Measurements from ENCODE around the gene IQSEC1.

Gene IQSEC1

GRCh38 chr3:12943124-12944021, 129.9 kb downstream of the IQSEC1 start:
- TF ChIP-seq, protein P1, sequence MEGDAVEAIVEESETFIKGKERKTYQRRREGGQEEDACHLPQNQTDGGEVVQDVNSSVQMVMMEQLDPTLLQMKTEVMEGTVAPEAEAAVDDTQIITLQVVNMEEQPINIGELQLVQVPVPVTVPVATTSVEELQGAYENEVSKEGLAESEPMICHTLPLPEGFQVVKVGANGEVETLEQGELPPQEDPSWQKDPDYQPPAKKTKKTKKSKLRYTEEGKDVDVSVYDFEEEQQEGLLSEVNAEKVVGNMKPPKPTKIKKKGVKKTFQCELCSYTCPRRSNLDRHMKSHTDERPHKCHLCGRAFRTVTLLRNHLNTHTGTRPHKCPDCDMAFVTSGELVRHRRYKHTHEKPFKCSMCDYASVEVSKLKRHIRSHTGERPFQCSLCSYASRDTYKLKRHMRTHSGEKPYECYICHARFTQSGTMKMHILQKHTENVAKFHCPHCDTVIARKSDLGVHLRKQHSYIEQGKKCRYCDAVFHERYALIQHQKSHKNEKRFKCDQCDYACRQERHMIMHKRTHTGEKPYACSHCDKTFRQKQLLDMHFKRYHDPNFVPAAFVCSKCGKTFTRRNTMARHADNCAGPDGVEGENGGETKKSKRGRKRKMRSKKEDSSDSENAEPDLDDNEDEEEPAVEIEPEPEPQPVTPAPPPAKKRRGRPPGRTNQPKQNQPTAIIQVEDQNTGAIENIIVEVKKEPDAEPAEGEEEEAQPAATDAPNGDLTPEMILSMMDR (IDR thresholded peaks at IDR 0.05; ENCODE audit: low read depth, low read length), result no peak
- no peak for TF ChIP-seq MYC (IDR thresholded peaks at IDR 0.05; ENCODE audit: low read depth, low read length)
- TF ChIP-seq, protein P2, sequence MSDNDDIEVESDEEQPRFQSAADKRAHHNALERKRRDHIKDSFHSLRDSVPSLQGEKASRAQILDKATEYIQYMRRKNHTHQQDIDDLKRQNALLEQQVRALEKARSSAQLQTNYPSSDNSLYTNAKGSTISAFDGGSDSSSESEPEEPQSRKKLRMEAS (IDR thresholded peaks at IDR 0.05; ENCODE audit: low read depth, low read length), result no peak
- no peak for TF ChIP-seq POLR2A (IDR thresholded peaks at IDR 0.05; ENCODE audit: extremely low read depth, insufficient read length)
- H3K4me3 ChIP-seq (ENCODE audit: low read depth, low read length), result no peak overlapping the region
- DNase-seq (ENCODE audit: low read depth), result no peak

DNA sequence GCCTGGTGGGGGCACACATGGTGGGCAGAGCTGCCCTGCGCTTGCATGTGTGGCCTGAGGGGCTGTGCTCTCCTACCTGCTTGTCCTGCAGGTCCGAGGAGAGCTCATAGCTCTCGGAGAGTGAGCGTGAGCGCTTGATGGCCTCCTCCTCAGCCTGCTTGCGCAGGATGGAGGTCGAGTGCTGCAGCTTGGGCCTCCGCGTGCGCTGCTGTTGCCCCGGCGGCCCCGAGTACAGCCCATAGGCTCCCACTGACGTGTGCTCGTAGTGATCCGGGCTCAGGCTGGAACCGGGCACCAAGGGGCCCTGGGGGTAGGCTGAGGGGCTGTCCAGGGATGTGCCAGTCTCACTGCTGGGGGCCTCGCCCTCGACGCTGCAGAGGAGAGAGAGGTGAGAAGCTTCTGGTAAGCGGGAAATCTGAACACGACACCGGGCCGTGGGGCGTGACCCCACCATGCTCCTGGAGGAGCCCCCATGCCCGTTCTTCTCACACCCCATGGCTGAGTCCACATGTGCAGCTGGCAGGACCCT, 131.7 kb downstream of the IQSEC1 start:
- TF ChIP-seq, protein P2 (IDR thresholded peaks at IDR 0.05; ENCODE audit: low read depth, low read length), result no peak
- TF ChIP-seq, protein P1 (IDR thresholded peaks at IDR 0.05; ENCODE audit: low read depth, low read length), result no peak
- no peak for TF ChIP-seq POLR2A (IDR thresholded peaks at IDR 0.05; ENCODE audit: extremely low read depth, insufficient read length)
- no peak for TF ChIP-seq MYC (IDR thresholded peaks at IDR 0.05; ENCODE audit: low read depth, low read length)
- DNase-seq (ENCODE audit: low read depth), result no peak
- H3K4me3 ChIP-seq (ENCODE audit: low read depth, low read length), result no peak overlapping the region

- H3K4me3 ChIP-seq (ENCODE audit: low read depth, low read length), result no peak overlapping the region
- TF ChIP-seq, protein P2 (IDR thresholded peaks at IDR 0.05; ENCODE audit: low read depth, low read length), result no peak
- TF ChIP-seq, protein P1 (IDR thresholded peaks at IDR 0.05; ENCODE audit: low read depth, low read length), result no peak
- TF ChIP-seq MYC (IDR thresholded peaks at IDR 0.05; ENCODE audit: low read depth, low read length) (no peak), POLR2A (IDR thresholded peaks at IDR 0.05; ENCODE audit: extremely low read depth, insufficient read length) (no peak)
- DNase-seq (ENCODE audit: low read depth), result no peak
Observed at GRCh38 chr3:12940854-12941253, 132.4 kb downstream of the IQSEC1 start.

DNA sequence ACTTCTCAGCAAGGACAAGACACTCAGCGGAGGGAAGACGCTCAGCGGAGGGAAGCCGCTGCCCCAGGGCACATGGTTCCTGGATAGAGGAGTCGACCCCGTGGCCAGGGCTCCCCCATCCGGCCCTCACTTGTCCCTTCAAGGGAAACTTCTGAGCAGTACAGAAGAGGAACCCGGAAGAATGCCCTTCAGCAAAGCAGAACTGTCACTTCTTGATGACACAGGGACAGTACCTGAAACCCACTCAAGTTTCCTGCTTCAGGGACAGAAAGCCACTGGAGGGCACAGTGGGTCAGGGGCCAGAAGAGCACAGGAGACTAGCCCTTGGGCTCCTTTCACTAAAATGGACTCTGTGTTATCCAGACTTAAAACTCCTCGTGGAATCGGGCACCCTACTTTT, 134.1 kb downstream of the IQSEC1 start:
- TF ChIP-seq, protein P2 (IDR thresholded peaks at IDR 0.05; ENCODE audit: low read depth, low read length), result no peak
- DNase-seq (ENCODE audit: low read depth), result no peak
- H3K4me3 ChIP-seq (ENCODE audit: low read depth, low read length), result no peak overlapping the region

- H3K4me3 ChIP-seq (ENCODE audit: low read depth, low read length), result no peak overlapping the region
- TF ChIP-seq, protein P2 (IDR thresholded peaks at IDR 0.05; ENCODE audit: low read depth, low read length), result no peak
- TF ChIP-seq MYC (IDR thresholded peaks at IDR 0.05; ENCODE audit: low read depth, low read length) (no peak), POLR2A (IDR thresholded peaks at IDR 0.05; ENCODE audit: extremely low read depth, insufficient read length) (no peak)
- TF ChIP-seq, protein P1 (IDR thresholded peaks at IDR 0.05; ENCODE audit: low read depth, low read length), result no peak
- no peak for DNase-seq (ENCODE audit: low read depth)
Observed at GRCh38 chr3:12938258-12938711, 134.9 kb downstream of the IQSEC1 start.
